Retinal pigment epithelial cell (primary cell): ENCODE results near the gene TEX36.
"Not testable (repeated sequence)": the region's sequence is repeated elsewhere in the genome, so short reads cannot be mapped to it uniquely, and the experiment has no call there.

Experiments
- DNase-seq: peaks from one replicate; pipeline ENCODE4 v3.0.0-alpha.2; 2010; ENCODE audit warnings: low read depth
- H3K4me3 ChIP-seq: 2 replicates; pipeline ENCODE4 v1.5.1; 2011; ENCODE audit warnings: mild to moderate bottlenecking, low read length, control low read depth, moderate library complexity
- CTCF ChIP-seq: conservative IDR thresholded peaks from 2 replicates; pipeline ENCODE4 v1.5.1; 2011; ENCODE audit warnings: low read depth, low read length, control low read depth, inconsistent platforms

TEX36 gene

GRCh38 chr10:125661941-125662515, 20.9 kb downstream of the TEX36 start:
- DNase-seq, result no peak
- H3K4me3 ChIP-seq, result no peak overlapping the region
- TF ChIP-seq CTCF, result no peak

GRCh38 chr10:125661431-125661940, 21.5 kb downstream of the TEX36 start:
- no peak overlapping the region for H3K4me3 ChIP-seq
- no peak for DNase-seq

GRCh38 chr10:125659071-125659470, 23.9 kb downstream of the TEX36 start:
- no peak for TF ChIP-seq CTCF
- DNase-seq, result no peak
- no peak overlapping the region for H3K4me3 ChIP-seq

More at GRCh38 chr10:125661431-125661940, 21.5 kb downstream of the TEX36 start:
- no peak for TF ChIP-seq CTCF

GRCh38 chr10:125656523-125656922, 26.4 kb downstream of the TEX36 start:
- TF ChIP-seq CTCF, result no peak
- DNase-seq, result no peak

GRCh38 chr10:125653113-125653512, 29.9 kb downstream of the TEX36 start:
- H3K4me3 ChIP-seq, DNase-seq: not testable (repeated sequence)

More at GRCh38 chr10:125656523-125656922, 26.4 kb downstream of the TEX36 start:
- no peak overlapping the region for H3K4me3 ChIP-seq

GRCh38 chr10:125646311-125646710, 36.7 kb downstream of the TEX36 start:
- no peak overlapping the region for H3K4me3 ChIP-seq
- DNase-seq, result no peak
- TF ChIP-seq CTCF, result no peak

- TF ChIP-seq CTCF, result no peak
- no peak for DNase-seq
- no peak overlapping the region for H3K4me3 ChIP-seq
Observed at GRCh38 chr10:125641398-125641797, 41.6 kb downstream of the TEX36 start.

- H3K4me3 ChIP-seq, result no peak overlapping the region
- no peak for DNase-seq
- no peak for TF ChIP-seq CTCF
Observed at GRCh38 chr10:125640653-125641052, 42.3 kb downstream of the TEX36 start.
